Right lobe of liver (tissue), 6 donors: Measurements from ENCODE around the gene AP1S3. TPM values are rescaled to one million over a fixed set of nuclear protein-coding genes. Genes with fewer than 3 reads are reported as not detected.
"Not testable (repeated sequence)": the region's sequence is repeated elsewhere in the genome, so short reads cannot be mapped to it uniquely, and the experiment has no call there.

Experiments
- ATAC-seq, 4 donors: fragments of 200-7000 bp; cut with Tn5 transposase; one replicate each; pipeline ENCODE4 v1.9.1; 2020; ENCODE audit warnings: mild to moderate bottlenecking in 4 of 4, moderate library complexity in 4 of 4
- DNase-seq, 3 donors: peaks; one replicate each; pipeline ENCODE4 v3.0.0-alpha.2; 2020
- H3K27ac ChIP-seq, 3 donors: fragments of 200-600 bp; one replicate each; pipeline ENCODE4 v1.8.0; 2022
- H3K27me3 ChIP-seq, 2 donors: fragments of 200-600 bp; one replicate each; pipeline ENCODE4 v1.8.0; 2022
- H3K36me3 ChIP-seq, 4 donors: fragments of 200-600 bp; sonication (generic) in 1 of 4; one replicate each; pipeline versions ENCODE4 v1.5.1 to v1.8.0; 2017 to 2022; ENCODE audit warnings: control low read depth in 1 of 4
- H3K4me1 ChIP-seq, 4 donors: fragments of 200-600 bp; sonication (generic) in 1 of 4; one replicate each; pipeline versions ENCODE4 v1.5.1 to v1.8.0; 2017 to 2022; ENCODE audit warnings: control low read depth in 1 of 4
- H3K4me3 ChIP-seq, 3 donors: fragments of 200-600 bp; one replicate each; pipeline ENCODE4 v1.8.0; 2022
- H3K9me3 ChIP-seq, 4 donors: fragments of 200-600 bp; sonication (generic) in 1 of 4; one replicate each; pipeline versions ENCODE4 v1.5.1 to v1.8.0; 2017 to 2022; ENCODE audit warnings: control low read depth in 1 of 4
- CTCF ChIP-seq, 4 donors: fragments of 200-600 bp in 3 of 4; fragments of 450-650 bp in 1 of 4; IDR thresholded peaks; one replicate each; pipeline versions ENCODE4 v1.5.1 to v1.8.0; 2016 to 2022; ENCODE audit warnings: antibody characterized with exemption in 4 of 4, mild to moderate bottlenecking in 2 of 4
- POLR2A ChIP-seq: fragments of 450-650 bp; IDR thresholded peaks from one replicate; pipeline ENCODE4 v1.6.1; 2017; ENCODE audit warnings: antibody characterized with exemption, mild to moderate bottlenecking
- WGBS: methylation state at CpG from one replicate; pipeline ENCODE4 v1.1.6; 2018; ENCODE audit warnings: low coverage, low lambda C conversion rate; ENCODE audit not compliant: insufficient coverage; ENCODE audit errors: missing lambda C conversion rate; 5-methylcytosine and 5-hydroxymethylcytosine counted together
- intact Hi-C, 2 donors: fragments of 100-400 bp; cut with DNase I; formaldehyde crosslinking; loops; one replicate each; pipeline versions ENCODE4 v1.11.2 to v1.14.1; 2022
- total RNA-seq, 6 experiments: library from RNA; depleted of rRNA in 2 of 6; stranded (reverse); fragments of >200 nt in 2 of 6; fragmentation: NEBNext Ultra II Directional in 3 of 6; extraction: Animal tissue kit (Norgen Biotek cat#: 25700) in 3 of 6; gene quantifications; one replicate each; pipeline versions ENCODE4 v1.1.0 to v1.2.4, GENCODE V29; 2016 to 2023
- donor health status: DM: no; HTN: yes; CAD: no.
- donor health status: DM: no; HTN: no; CAD: no.
- donor health status: DM: no; HTN: no; CAD: no.
- donor health status: DM: no; HTN: yes; CAD: no.
- donor health status: DM: no; HTN: yes; CAD: no.

Gene AP1S3
- total RNA-seq, 6 experiments from 2014 or later = 1.3 to 12.7 (median 3.2) TPM

GRCh38 chr2:223767341-223767740 is 70.0 kb downstream of the AP1S3 start:
- intact Hi-C loops = no loop called here

GRCh38 chr2:223765221-223765785 is 72.1 kb downstream of the AP1S3 start:
- no peak overlapping the region for H3K4me3 ChIP-seq
- no peaks in the 10 kb centered on the region for H3K27me3 ChIP-seq
- DNase-seq = no peak
- TF ChIP-seq CTCF (IDR thresholded peaks at IDR 0.05) (no peak), POLR2A (no peak)
- no peaks in the 10 kb centered on the region for H3K36me3 ChIP-seq
- no peak overlapping the region for H3K27ac ChIP-seq
- ATAC-seq = peak in 2 of 4 donors; percentile 23 to 43
- no peaks in the 10 kb centered on the region for H3K9me3 ChIP-seq
- intact Hi-C loops = no loop called here
- whole genome bisulfite sequencing = 68% methylated on average over 6 of the region's 6 CpGs
- H3K4me1 ChIP-seq = no peaks in the 10 kb centered on the region

More at GRCh38 chr2:223767341-223767740, 70.0 kb downstream of the AP1S3 start:
- no peak for DNase-seq
- TF ChIP-seq CTCF (IDR thresholded peaks at IDR 0.05) (no peak), POLR2A (no peak)
- H3K4me1 ChIP-seq = no peaks in the 10 kb centered on the region
- H3K27me3 ChIP-seq = no peaks in the 10 kb centered on the region
- no peaks in the 10 kb centered on the region for H3K36me3 ChIP-seq
- H3K9me3 ChIP-seq = no peaks in the 10 kb centered on the region
- H3K27ac ChIP-seq = no peak overlapping the region
- no peak for ATAC-seq
- no peak overlapping the region for H3K4me3 ChIP-seq

- Histone ChIP-seq H3K36me3 (no peaks in the 10 kb centered on the region), H3K9me3 (no peaks in the 10 kb centered on the region), H3K4me3 (no peak overlapping the region), H3K4me1 (no peaks in the 10 kb centered on the region), H3K27ac (no peak overlapping the region), H3K27me3 (no peaks in the 10 kb centered on the region)
- TF ChIP-seq POLR2A = no peak
- no peak for TF ChIP-seq CTCF (IDR thresholded peaks at IDR 0.05)
- no peak for DNase-seq
- intact Hi-C loops = no loop called here
- ATAC-seq = no peak
- 100% methylated on average over 1 of the region's 1 CpG for WGBS
Measured at GRCh38 chr2:223764796-223765195, 72.6 kb downstream of the AP1S3 start.

- TF ChIP-seq CTCF (IDR thresholded peaks at IDR 0.05) (no peak), POLR2A (no peak)
- ATAC-seq (no peak), DNase-seq (no peak)
- no CpG with 5 or more reads among the region's 1 CpG for WGBS
- no peak overlapping the region for H3K27ac ChIP-seq
- no peaks in the 10 kb centered on the region for H3K4me1 ChIP-seq
- no peak overlapping the region for H3K4me3 ChIP-seq
- H3K27me3 ChIP-seq = no peaks in the 10 kb centered on the region
- no peaks in the 10 kb centered on the region for H3K9me3 ChIP-seq
- intact Hi-C loops = no loop called here
- no peaks in the 10 kb centered on the region for H3K36me3 ChIP-seq
Measured at GRCh38 chr2:223762853-223763252, 74.5 kb downstream of the AP1S3 start.

GRCh38 chr2:223761746-223762145 is 75.6 kb downstream of the AP1S3 start:
- WGBS = 100% methylated on average over 2 of the region's 7 CpGs
- H3K4me3 ChIP-seq, H3K4me1 ChIP-seq, intact Hi-C loops, H3K36me3 ChIP-seq, H3K9me3 ChIP-seq, H3K27me3 ChIP-seq, DNase-seq, H3K27ac ChIP-seq: not testable (repeated sequence)
- peak in 1 of 4 donors; percentile 17 for ATAC-seq
